Ovary (tissue), 3 donors: ENCODE results near the gene FLG2.

ENCODE experiments used
- POLR2A ChIP-seq: fragments of 450-650 bp; IDR thresholded peaks from one replicate; pipeline ENCODE4 v1.6.1; 2017; ENCODE audit warnings: antibody characterized with exemption, mild to moderate bottlenecking, moderate library complexity
- TF ChIP-seq, protein P1 (sequence below), 3 donors: fragments of 450-650 bp in 2 of 3; fragments of 200-600 bp in 1 of 3; IDR thresholded peaks; one replicate each; pipeline versions ENCODE4 v1.5.1 to v1.8.0; 2016 to 2022; ENCODE audit warnings: antibody characterized with exemption in 3 of 3, mild to moderate bottlenecking in 1 of 3
- donor health status: DM: no; HTN: no; CAD: no.

GRCh38 chr1:152367436-152367835, 7.6 kb upstream of the FLG2 start:
- TF ChIP-seq POLR2A: no peak
- TF ChIP-seq, protein P1, sequence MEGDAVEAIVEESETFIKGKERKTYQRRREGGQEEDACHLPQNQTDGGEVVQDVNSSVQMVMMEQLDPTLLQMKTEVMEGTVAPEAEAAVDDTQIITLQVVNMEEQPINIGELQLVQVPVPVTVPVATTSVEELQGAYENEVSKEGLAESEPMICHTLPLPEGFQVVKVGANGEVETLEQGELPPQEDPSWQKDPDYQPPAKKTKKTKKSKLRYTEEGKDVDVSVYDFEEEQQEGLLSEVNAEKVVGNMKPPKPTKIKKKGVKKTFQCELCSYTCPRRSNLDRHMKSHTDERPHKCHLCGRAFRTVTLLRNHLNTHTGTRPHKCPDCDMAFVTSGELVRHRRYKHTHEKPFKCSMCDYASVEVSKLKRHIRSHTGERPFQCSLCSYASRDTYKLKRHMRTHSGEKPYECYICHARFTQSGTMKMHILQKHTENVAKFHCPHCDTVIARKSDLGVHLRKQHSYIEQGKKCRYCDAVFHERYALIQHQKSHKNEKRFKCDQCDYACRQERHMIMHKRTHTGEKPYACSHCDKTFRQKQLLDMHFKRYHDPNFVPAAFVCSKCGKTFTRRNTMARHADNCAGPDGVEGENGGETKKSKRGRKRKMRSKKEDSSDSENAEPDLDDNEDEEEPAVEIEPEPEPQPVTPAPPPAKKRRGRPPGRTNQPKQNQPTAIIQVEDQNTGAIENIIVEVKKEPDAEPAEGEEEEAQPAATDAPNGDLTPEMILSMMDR (IDR thresholded peaks at IDR 0.05): no peak
